Measurements from ENCODE around the gene RAPGEF1.

- TF ChIP-seq CTCF (IDR thresholded peaks at IDR 0.05; ENCODE audit: poor library complexity, severe bottlenecking) (no peak), EZH2 (IDR thresholded peaks at IDR 0.05; ENCODE audit: borderline replicate concordance, insufficient read depth, low read length, poor library complexity, severe bottlenecking) (no peak), SMC3 (conservative IDR thresholded peaks at IDR 0.05; ENCODE audit: poor library complexity) (no peak), POLR2AphosphoS5 (IDR thresholded peaks at IDR 0.05) (no peak), RAD21 (conservative IDR thresholded peaks at IDR 0.05) (no peak)
These were observed 10.9 kb downstream of the RAPGEF1 start for GRCh38 chr9:131728961-131729360.
